ENCODE data around the gene L3MBTL4. TPM values are rescaled to one million over a fixed set of nuclear protein-coding genes. Genes with fewer than 3 reads are reported as not detected.

The L3MBTL4 gene
- total RNA-seq, 2 donors from 2014 or later = 10.9 to 11.2 TPM

GRCh38 chr18:5969989-5970403 is 444.7 kb downstream of the L3MBTL4 start:
- 57 to 68% methylated on average over 3 of the region's 3 CpGs for WGBS, 2 donors
- intact Hi-C loops (cut with DNase I) = no loop called here
- Histone ChIP-seq H3K27me3 (no peaks in the 10 kb centered on the region), H3K27ac (no peak overlapping the region), H3K36me3 (replicated peaks in 1 of 2; ENCODE audit: insufficient read depth in 1 of 2, low read depth in 2 of 2) (no peaks in the 10 kb centered on the region), H3K4me1 (no peaks in the 10 kb centered on the region), H3K9me3 (no peaks in the 10 kb centered on the region), H3K4me3 (no peak overlapping the region)
- ATAC-seq (no peak), DNase-seq (no peak)
- no peak for TF ChIP-seq POLR2A (IDR thresholded peaks at IDR 0.05)
- no peak for TF ChIP-seq CTCF (IDR thresholded peaks at IDR 0.05)

GRCh38 chr18:5969355-5969988 is 445.2 kb downstream of the L3MBTL4 start:
- Histone ChIP-seq H3K27me3 (no peaks in the 10 kb centered on the region), H3K27ac (no peak overlapping the region), H3K4me3 (no peak overlapping the region), H3K4me1 (no peaks in the 10 kb centered on the region), H3K9me3 (no peaks in the 10 kb centered on the region), H3K36me3 (replicated peaks in 1 of 2; ENCODE audit: insufficient read depth in 1 of 2, low read depth in 2 of 2) (no peaks in the 10 kb centered on the region)
- DNase-seq (no peak), ATAC-seq (no peak)
- TF ChIP-seq POLR2A (IDR thresholded peaks at IDR 0.05) (no peak), CTCF (IDR thresholded peaks at IDR 0.05) (no peak)
- intact Hi-C loops (cut with DNase I) = no loop called here
- 84 to 85% methylated on average over 10 to 16 of the region's 16 CpGs for WGBS, 2 donors

GRCh38 chr18:5967666-5968065 is 447.0 kb downstream of the L3MBTL4 start:
- H3K4me1 ChIP-seq = no peaks in the 10 kb centered on the region
- no peak for ATAC-seq
- intact Hi-C loops (cut with DNase I) = no loop called here
- WGBS, 2 donors = 90 to 92% methylated on average over 8 of the region's 8 CpGs
- DNase-seq = no peak
- no peaks in the 10 kb centered on the region for H3K27me3 ChIP-seq
- no peak for TF ChIP-seq CTCF (IDR thresholded peaks at IDR 0.05)
- no peak for TF ChIP-seq POLR2A (IDR thresholded peaks at IDR 0.05)
- H3K4me3 ChIP-seq = no peak overlapping the region
- H3K27ac ChIP-seq = no peak overlapping the region
- no peaks in the 10 kb centered on the region for H3K36me3 ChIP-seq (replicated peaks in 1 of 2; ENCODE audit: insufficient read depth in 1 of 2, low read depth in 2 of 2)
- no peaks in the 10 kb centered on the region for H3K9me3 ChIP-seq

- intact Hi-C loops (cut with DNase I) = no loop called here
- Histone ChIP-seq H3K4me1 (no peaks in the 10 kb centered on the region), H3K27ac (no peak overlapping the region), H3K9me3 (no peaks in the 10 kb centered on the region), H3K36me3 (replicated peaks in 1 of 2; ENCODE audit: insufficient read depth in 1 of 2, low read depth in 2 of 2) (no peaks in the 10 kb centered on the region), H3K4me3 (no peak overlapping the region), H3K27me3 (no peaks in the 10 kb centered on the region)
- 92 to 95% methylated on average over 8 of the region's 8 CpGs for WGBS, 2 donors
- TF ChIP-seq POLR2A (IDR thresholded peaks at IDR 0.05) = no peak
- TF ChIP-seq CTCF (IDR thresholded peaks at IDR 0.05) = no peak
- DNase-seq (no peak), ATAC-seq (no peak)
Observed at GRCh38 chr18:5967007-5967406, 447.7 kb downstream of the L3MBTL4 start.

GRCh38 chr18:5966514-5966913 is 448.2 kb downstream of the L3MBTL4 start:
- no peak overlapping the region for H3K27ac ChIP-seq
- no peak for TF ChIP-seq CTCF (IDR thresholded peaks at IDR 0.05)
- TF ChIP-seq POLR2A (IDR thresholded peaks at IDR 0.05) = no peak
- no peak for DNase-seq
- 88 to 92% methylated on average over 4 of the region's 4 CpGs for WGBS, 2 donors
- intact Hi-C loops (cut with DNase I) = no loop called here
- no peaks in the 10 kb centered on the region for H3K4me1 ChIP-seq
- no peak for ATAC-seq
- no peaks in the 10 kb centered on the region for H3K27me3 ChIP-seq
- no peak overlapping the region for H3K4me3 ChIP-seq
- no peaks in the 10 kb centered on the region for H3K9me3 ChIP-seq
- H3K36me3 ChIP-seq (replicated peaks in 1 of 2; ENCODE audit: insufficient read depth in 1 of 2, low read depth in 2 of 2) = no peaks in the 10 kb centered on the region

Measured in body of pancreas (tissue), 4 donors.